PC-9 (cell line): Measurements from ENCODE around the gene ARHGAP30. TPM values are rescaled to one million over a fixed set of nuclear protein-coding genes. Genes with fewer than 3 reads are reported as not detected.

Experiments
- BruUV-seq: library from RNA; stranded (reverse); fragments of 400-500 nt; replicated peaks from 2 replicates; lab custom pipeline; 2021; lab: Mats Ljungman, UMichigan
- CTCF ChIA-PET: fragments of 300-600 bp; sonication (Branson Sonifier 250); formaldehyde crosslinking; loops from one replicate; lab custom pipeline; 2022; ENCODE audit warnings: antibody characterized with exemption; lab: Charles Lee
- POLR2A ChIA-PET: fragments of 300-600 bp; sonication (Branson Sonifier 250); formaldehyde crosslinking; loops from one replicate; lab custom pipeline; 2022; ENCODE audit warnings: antibody characterized with exemption; ENCODE audit not compliant: unreplicated experiment; lab: Charles Lee
- DNase-seq, 2 experiments: peaks; one replicate each; pipeline versions ENCODE4 v3.0.0 to v3.0.0-alpha.2; 2015 to 2022; ENCODE audit warnings: mixed read lengths in 1 of 2
- H2AFZ ChIP-seq: fragments of 200-600 bp; sonication (generic); 2 replicates; pipeline ENCODE4 v1.8.1; 2017; ENCODE audit warnings: antibody characterized with exemption
- H3F3A ChIP-seq: fragments of 200-600 bp; sonication (generic); 2 replicates; pipeline ENCODE4 v1.8.1; 2017; ENCODE audit warnings: antibody characterized with exemption, mild to moderate bottlenecking, low read depth; ENCODE audit not compliant: insufficient read depth
- H3K27ac ChIP-seq: fragments of 200-600 bp; sonication (generic); 2 replicates; pipeline ENCODE4 v1.6.1; 2016; ENCODE audit warnings: mixed run types
- H3K27me3 ChIP-seq: fragments of 200-600 bp; sonication (generic); 2 replicates; pipeline ENCODE4 v1.6.1; 2016; ENCODE audit warnings: low read depth, mixed run types; ENCODE audit not compliant: insufficient read depth
- H3K36me3 ChIP-seq: fragments of 200-600 bp; sonication (generic); 2 replicates; pipeline ENCODE4 v1.6.1; 2016; ENCODE audit warnings: low read depth, mixed run types
- H3K4me1 ChIP-seq: fragments of 200-600 bp; sonication (generic); replicated peaks from 2 replicates; pipeline ENCODE4 v1.6.1; 2016; ENCODE audit warnings: mixed run types; ENCODE audit not compliant: insufficient read depth
- H3K4me2 ChIP-seq: fragments of 200-600 bp; sonication (generic); 2 replicates; pipeline ENCODE4 v1.6.1; 2017; ENCODE audit warnings: mixed run types
- H3K4me3 ChIP-seq: fragments of 200-600 bp; sonication (generic); 2 replicates; pipeline ENCODE4 v1.6.1; 2016; ENCODE audit warnings: mixed run types
- H3K79me2 ChIP-seq: fragments of 200-600 bp; sonication (generic); 2 replicates; pipeline ENCODE4 v1.6.1; 2017; ENCODE audit warnings: low read depth, mixed run types
- H3K9me2 ChIP-seq: fragments of 200-600 bp; sonication (generic); 2 replicates; pipeline ENCODE4 v1.8.1; 2017; ENCODE audit warnings: mild to moderate bottlenecking; ENCODE audit not compliant: insufficient read depth
- H3K9me3 ChIP-seq: fragments of 200-600 bp; sonication (generic); 2 replicates; pipeline ENCODE4 v1.8.1; 2016; ENCODE audit warnings: low read depth; ENCODE audit not compliant: insufficient read depth
- H4K20me1 ChIP-seq: fragments of 200-600 bp; sonication (generic); 2 replicates; pipeline ENCODE4 v1.8.1; 2017; ENCODE audit not compliant: insufficient read depth
- EZH2 ChIP-seq: fragments of 200-600 bp; sonication (generic); IDR thresholded peaks from 2 replicates; pipeline ENCODE4 v1.8.0; 2017; ENCODE audit warnings: antibody characterized with exemption, low read depth
- intact Hi-C: fragments of 100-400 bp; cut with micrococcal nuclease; formaldehyde crosslinking; loops from one replicate; pipeline ENCODE4 v1.10.0; 2022; ENCODE audit not compliant: unreplicated experiment
- total RNA-seq: library from RNA; stranded (reverse); gene quantifications from 2 replicates; pipeline ENCODE4 v1.2.3, GENCODE V29; 2021
- TF ChIP-seq, protein P1 (sequence below): fragments of 200-600 bp; sonication (generic); conservative IDR thresholded peaks from 2 replicates; pipeline ENCODE4 v1.6.1; 2017; ENCODE audit warnings: mixed run types, antibody characterized with exemption, mild to moderate bottlenecking, moderate library complexity

ARHGAP30 gene
- total RNA-seq, 1 experiment from 2014 or later: 0.46 TPM

DNA sequence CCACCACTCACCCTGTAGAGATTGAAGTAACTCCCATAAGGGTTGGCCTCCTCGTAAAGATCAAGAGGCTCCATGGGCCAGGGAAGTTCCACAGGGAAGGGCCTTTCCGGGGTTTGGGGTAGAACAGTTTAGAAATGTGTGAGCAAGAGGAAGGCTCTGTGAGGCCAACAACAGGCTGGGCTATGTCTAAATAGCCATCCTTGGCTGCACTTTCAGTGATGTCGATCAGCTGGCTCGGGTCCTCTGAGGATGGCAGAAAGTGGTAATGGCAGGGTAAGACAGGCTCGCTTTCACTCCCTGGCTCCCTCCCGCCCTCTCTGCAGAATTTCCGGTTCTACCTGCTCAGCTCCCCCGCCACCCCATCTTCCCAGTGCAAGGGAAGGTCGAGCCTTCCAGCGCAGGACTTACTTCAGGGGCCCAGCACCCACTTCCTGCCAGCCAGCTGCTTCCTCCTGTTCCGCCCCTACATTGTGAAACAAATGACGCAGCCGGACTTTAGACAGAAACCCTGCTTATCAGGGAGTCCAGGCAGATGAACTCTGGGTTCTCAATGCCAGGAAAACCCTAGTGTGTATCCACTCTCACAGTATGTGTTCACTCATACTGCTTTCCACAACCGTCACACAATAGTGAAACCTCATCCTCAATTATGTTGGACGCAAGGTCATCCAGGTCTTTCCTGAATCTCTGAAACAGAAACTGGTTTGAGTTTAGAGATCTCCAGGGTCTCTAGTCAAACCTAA is 56.0 kb downstream of the ARHGAP30 start:
- Histone ChIP-seq H2AFZ (no peak overlapping the region), H3K4me2 (peak overlapping the region; percentile 78), H3K36me3 (peaks cover 9% of the 10 kb centered on the region; the same call in 1 of the 2 replicates), H3K27me3 (no peaks in the 10 kb centered on the region), H4K20me1 (peaks cover 21% of the 10 kb centered on the region), H3K9me3 (no peaks in the 10 kb centered on the region), H3K79me2 (peaks cover 93% of the 10 kb centered on the region), H3K4me3 (peak overlapping the region; percentile 42; the same call in 1 of the 2 replicates), H3F3A (peaks cover 57% of the 10 kb centered on the region), H3K9me2 (no peaks in the 10 kb centered on the region), H3K4me1 (peaks cover 76% of the 10 kb centered on the region), H3K27ac (peak overlapping the region; percentile 94)
- intact Hi-C loops: loop anchor here (1.0 kb wide), 1 partner anchor 70 kb away; no protein-coding TSS in a partner anchor
- peak; percentile 88 to 97 for DNase-seq
- POLR2A ChIA-PET: no interaction called here
- BruUV-seq: no TSS peak
- TF ChIP-seq EZH2: no peak
- TF ChIP-seq, protein P1, sequence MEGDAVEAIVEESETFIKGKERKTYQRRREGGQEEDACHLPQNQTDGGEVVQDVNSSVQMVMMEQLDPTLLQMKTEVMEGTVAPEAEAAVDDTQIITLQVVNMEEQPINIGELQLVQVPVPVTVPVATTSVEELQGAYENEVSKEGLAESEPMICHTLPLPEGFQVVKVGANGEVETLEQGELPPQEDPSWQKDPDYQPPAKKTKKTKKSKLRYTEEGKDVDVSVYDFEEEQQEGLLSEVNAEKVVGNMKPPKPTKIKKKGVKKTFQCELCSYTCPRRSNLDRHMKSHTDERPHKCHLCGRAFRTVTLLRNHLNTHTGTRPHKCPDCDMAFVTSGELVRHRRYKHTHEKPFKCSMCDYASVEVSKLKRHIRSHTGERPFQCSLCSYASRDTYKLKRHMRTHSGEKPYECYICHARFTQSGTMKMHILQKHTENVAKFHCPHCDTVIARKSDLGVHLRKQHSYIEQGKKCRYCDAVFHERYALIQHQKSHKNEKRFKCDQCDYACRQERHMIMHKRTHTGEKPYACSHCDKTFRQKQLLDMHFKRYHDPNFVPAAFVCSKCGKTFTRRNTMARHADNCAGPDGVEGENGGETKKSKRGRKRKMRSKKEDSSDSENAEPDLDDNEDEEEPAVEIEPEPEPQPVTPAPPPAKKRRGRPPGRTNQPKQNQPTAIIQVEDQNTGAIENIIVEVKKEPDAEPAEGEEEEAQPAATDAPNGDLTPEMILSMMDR: no peak
- CTCF ChIA-PET: interaction anchor here (0.6 kb wide), 1 partner anchor 55 kb away, joined by 3 read pairs; no protein-coding TSS in a partner anchor

DNA sequence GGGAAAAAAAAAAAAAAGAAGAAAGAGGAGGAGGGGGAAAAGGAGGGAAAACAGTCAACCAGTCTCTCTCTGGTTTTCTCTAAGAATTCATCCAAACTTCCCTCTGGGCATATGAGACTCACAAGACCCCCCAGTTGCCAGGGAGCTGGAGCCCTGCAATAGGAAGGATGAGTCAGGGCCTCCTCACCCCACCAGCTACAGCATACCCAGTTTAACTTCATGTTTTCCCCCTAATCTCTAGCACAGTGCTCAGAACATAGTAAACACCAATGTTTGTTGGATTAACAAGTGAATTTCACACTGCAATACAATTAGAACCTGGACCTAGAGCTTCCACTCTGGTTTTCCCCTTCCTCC is 56.6 kb downstream of the ARHGAP30 start:
- POLR2A ChIA-PET: no interaction called here
- Histone ChIP-seq H3K27ac (peak overlapping the region; percentile 94), H3K4me1 (peaks cover 73% of the 10 kb centered on the region), H3K9me3 (no peaks in the 10 kb centered on the region), H3K36me3 (peaks cover 9% of the 10 kb centered on the region; the same call in 1 of the 2 replicates), H3K9me2 (no peaks in the 10 kb centered on the region), H3K27me3 (no peaks in the 10 kb centered on the region), H3F3A (peaks cover 57% of the 10 kb centered on the region), H2AFZ (no peak overlapping the region), H4K20me1 (peaks cover 21% of the 10 kb centered on the region), H3K79me2 (peaks cover 93% of the 10 kb centered on the region), H3K4me3 (peak overlapping the region; percentile 42; the same call in 1 of the 2 replicates), H3K4me2 (peak overlapping the region; percentile 78)
- no peak for TF ChIP-seq EZH2
- DNase-seq: no peak
- CTCF ChIA-PET: interaction anchor here (0.6 kb wide), 1 partner anchor 274 kb away, joined by 5 read pairs; the partner anchor contains the start of gene SLAMF7
- intact Hi-C loops: loop anchor here (1.0 kb wide), 1 partner anchor 70 kb away; no protein-coding TSS in a partner anchor
- no TSS peak for BruUV-seq

DNA sequence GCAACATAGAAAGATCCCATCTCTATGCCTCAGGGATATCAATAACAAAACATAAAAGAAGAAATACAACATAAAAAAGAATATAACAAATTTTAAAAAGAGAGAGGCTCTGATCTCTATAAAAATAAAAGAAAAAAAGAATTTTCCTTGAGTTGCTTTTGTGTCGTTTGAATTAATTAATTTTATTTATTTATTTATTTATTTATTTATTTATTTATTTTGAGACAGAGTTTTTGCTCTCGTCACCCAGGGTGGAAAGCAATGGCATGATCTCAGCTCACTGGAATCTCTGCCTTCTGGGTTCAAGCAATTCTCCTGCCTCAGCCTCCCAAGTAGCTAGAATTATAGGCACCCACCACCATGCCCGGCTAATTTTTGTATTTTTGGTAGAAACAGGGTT is 57.3 kb downstream of the ARHGAP30 start:
- Histone ChIP-seq H3K4me2 (no peak overlapping the region), H4K20me1 (peaks cover 21% of the 10 kb centered on the region), H3K27ac (no peak overlapping the region), H3K27me3 (no peaks in the 10 kb centered on the region), H3K36me3 (peaks cover 9% of the 10 kb centered on the region; the same call in 1 of the 2 replicates), H3K9me3 (no peaks in the 10 kb centered on the region), H3K9me2 (no peaks in the 10 kb centered on the region), H3F3A (peaks cover 57% of the 10 kb centered on the region), H3K79me2 (peaks cover 93% of the 10 kb centered on the region), H3K4me1 (peaks cover 66% of the 10 kb centered on the region), H2AFZ (no peak overlapping the region), H3K4me3 (no peak overlapping the region)
- ChIA-PET POLR2A (no interaction called here), CTCF (interaction anchor here (0.6 kb wide), 2 partner anchors 273 to 1751 kb away, joined by 3 to 5 read pairs; partner anchors contain the start of gene SLAMF7)
- TF ChIP-seq, protein P1: no peak
- TF ChIP-seq EZH2: no peak
- BruUV-seq: no TSS peak
- intact Hi-C loops: no loop called here
- no peak for DNase-seq
